Tibial artery (tissue), 4 donors: ENCODE data around the gene TMEM184C.
A peak's percentile ranks its signal among the peaks of the same experiment; 100 is the strongest.

ENCODE experiments used
- DNase-seq, 2 donors: peaks; one replicate each; pipeline ENCODE4 v3.0.0-alpha.2; 2019
- H3K27ac ChIP-seq, 2 donors: fragments of 200-600 bp; sonication (generic) in 1 of 2; 1 replicate in 1 of 2; 2 replicates in 1 of 2; pipeline ENCODE4 v1.5.1; 2018 to 2019; ENCODE audit warnings: mild to moderate bottlenecking in 1 of 2
- H3K27me3 ChIP-seq, 2 donors: fragments of 200-600 bp; sonication (generic) in 1 of 2; one replicate each; pipeline versions ENCODE4 v1.5.1 to v1.6.0; 2016 to 2019
- H3K36me3 ChIP-seq, 3 donors: fragments of 200-600 bp; sonication (generic) in 2 of 3; one replicate each; pipeline ENCODE4 v1.5.1; 2016 to 2019; ENCODE audit warnings: mild to moderate bottlenecking in 2 of 3
- H3K4me1 ChIP-seq, 4 donors: fragments of 200-600 bp; sonication (generic) in 2 of 4; 1 replicate in 3 of 4; 2 replicates in 1 of 4; pipeline ENCODE4 v1.5.1; 2016 to 2019
- H3K4me3 ChIP-seq, 2 donors: fragments of 200-600 bp; sonication (generic) in 1 of 2; 1 replicate in 1 of 2; 2 replicates in 1 of 2; pipeline ENCODE4 v1.5.1; 2018 to 2019; ENCODE audit warnings: mild to moderate bottlenecking in 2 of 2
- H3K9me3 ChIP-seq, 3 donors: fragments of 200-600 bp; sonication (generic) in 1 of 3; one replicate each; pipeline ENCODE4 v1.5.1; 2016 to 2019
- intact Hi-C: fragments of 100-400 bp; cut with DNase I; formaldehyde crosslinking; loops from one replicate; pipeline ENCODE4 v1.15.0; 2023; ENCODE audit warnings: low total_unique reads
- TF ChIP-seq, protein P1 (sequence below), 2 experiments: fragments of 200-600 bp in 1 of 2; fragments of 450-650 bp in 1 of 2; IDR thresholded peaks; one replicate each; pipeline ENCODE4 v1.5.1; 2017 to 2019; ENCODE audit warnings: antibody characterized with exemption in 2 of 2, mild to moderate bottlenecking in 1 of 2, moderate library complexity in 1 of 2

The TMEM184C gene

DNA sequence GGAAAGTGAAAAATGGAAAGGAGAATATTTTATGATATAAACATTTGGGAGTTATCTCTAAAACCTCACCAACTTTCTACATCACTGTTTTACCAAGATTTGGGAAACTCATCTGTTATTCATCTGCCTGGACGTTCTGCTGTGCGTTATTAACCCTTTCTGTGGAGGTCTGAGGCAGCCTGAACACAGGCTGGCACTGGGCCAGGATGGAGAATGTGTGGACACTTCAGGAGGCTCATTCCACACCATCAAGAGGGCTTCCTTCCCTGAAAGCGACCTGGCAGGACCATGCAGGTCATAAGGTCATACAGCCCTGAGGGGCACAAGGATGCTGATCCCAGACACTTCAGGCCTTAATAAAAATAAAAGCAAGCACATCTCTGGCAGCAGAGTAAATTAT, 31.2 kb upstream of the TMEM184C start:
- peaks cover 0 to 9% (median 3%) of the 10 kb centered on the region in 3 donors for H3K9me3 ChIP-seq
- intact Hi-C loops: no loop called here
- H3K4me1 ChIP-seq: peaks cover 0 to 37% (median 7%) of the 10 kb centered on the region in 4 donors
- H3K4me3 ChIP-seq: no peak overlapping the region
- TF ChIP-seq, protein P1, sequence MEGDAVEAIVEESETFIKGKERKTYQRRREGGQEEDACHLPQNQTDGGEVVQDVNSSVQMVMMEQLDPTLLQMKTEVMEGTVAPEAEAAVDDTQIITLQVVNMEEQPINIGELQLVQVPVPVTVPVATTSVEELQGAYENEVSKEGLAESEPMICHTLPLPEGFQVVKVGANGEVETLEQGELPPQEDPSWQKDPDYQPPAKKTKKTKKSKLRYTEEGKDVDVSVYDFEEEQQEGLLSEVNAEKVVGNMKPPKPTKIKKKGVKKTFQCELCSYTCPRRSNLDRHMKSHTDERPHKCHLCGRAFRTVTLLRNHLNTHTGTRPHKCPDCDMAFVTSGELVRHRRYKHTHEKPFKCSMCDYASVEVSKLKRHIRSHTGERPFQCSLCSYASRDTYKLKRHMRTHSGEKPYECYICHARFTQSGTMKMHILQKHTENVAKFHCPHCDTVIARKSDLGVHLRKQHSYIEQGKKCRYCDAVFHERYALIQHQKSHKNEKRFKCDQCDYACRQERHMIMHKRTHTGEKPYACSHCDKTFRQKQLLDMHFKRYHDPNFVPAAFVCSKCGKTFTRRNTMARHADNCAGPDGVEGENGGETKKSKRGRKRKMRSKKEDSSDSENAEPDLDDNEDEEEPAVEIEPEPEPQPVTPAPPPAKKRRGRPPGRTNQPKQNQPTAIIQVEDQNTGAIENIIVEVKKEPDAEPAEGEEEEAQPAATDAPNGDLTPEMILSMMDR (IDR thresholded peaks at IDR 0.05): no peak
- no peaks in the 10 kb centered on the region for H3K27me3 ChIP-seq
- H3K27ac ChIP-seq: no peak overlapping the region
- no peaks in the 10 kb centered on the region for H3K36me3 ChIP-seq
- no peak for DNase-seq

DNA sequence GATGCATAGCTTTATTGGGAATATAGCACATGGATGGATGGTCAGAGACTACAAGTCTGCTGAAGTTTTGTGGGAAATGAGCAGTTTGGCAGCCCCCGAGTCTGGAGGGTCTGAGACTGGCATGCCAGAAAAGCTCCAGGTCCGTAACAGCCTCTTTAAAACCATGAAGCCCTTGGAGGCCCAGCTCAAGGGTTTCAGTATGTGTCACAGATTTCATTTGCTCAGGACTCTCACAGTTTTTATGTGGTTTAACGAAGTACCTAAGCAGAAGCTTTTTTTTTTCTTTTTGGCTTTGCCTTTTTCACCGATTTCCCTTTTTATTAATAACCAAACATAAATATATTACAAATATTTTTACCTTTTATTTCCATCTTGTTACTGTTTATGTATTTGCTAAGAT, 30.6 kb upstream of the TMEM184C start:
- DNase-seq: no peak
- Histone ChIP-seq H3K27me3 (no peaks in the 10 kb centered on the region), H3K36me3 (no peaks in the 10 kb centered on the region), H3K27ac (no peak overlapping the region), H3K9me3 (peaks cover 0 to 9% (median 3%) of the 10 kb centered on the region in 3 donors), H3K4me3 (no peak overlapping the region), H3K4me1 (peaks cover 0 to 37% (median 7%) of the 10 kb centered on the region in 4 donors)
- TF ChIP-seq, protein P1 (IDR thresholded peaks at IDR 0.05): no peak
- intact Hi-C loops: no loop called here

DNA sequence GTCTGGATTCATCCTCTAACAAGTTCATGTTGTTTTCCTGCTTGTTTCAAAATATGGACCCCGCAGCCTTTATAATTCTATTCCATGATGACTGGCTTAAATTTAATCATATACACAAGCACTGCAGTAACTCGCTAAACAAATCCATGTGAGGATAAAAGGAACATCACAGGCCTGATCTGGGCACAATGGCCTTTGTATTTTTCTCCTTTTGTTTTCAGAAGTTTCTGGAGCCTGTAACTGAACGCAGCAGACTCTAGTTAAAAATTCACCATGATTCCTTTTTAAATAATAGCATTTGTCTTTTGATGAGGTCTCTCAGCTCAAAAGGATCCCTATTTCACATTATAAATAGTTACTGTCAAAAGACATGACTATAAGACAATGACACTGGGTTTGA, 30.2 kb upstream of the TMEM184C start:
- Histone ChIP-seq H3K4me3 (no peak overlapping the region), H3K27me3 (no peaks in the 10 kb centered on the region), H3K36me3 (no peaks in the 10 kb centered on the region), H3K9me3 (peaks cover 0 to 9% (median 3%) of the 10 kb centered on the region in 3 donors), H3K27ac (no peak overlapping the region), H3K4me1 (peaks cover 0 to 37% (median 7%) of the 10 kb centered on the region in 4 donors)
- no peak for DNase-seq
- TF ChIP-seq, protein P1 (IDR thresholded peaks at IDR 0.05): no peak
- intact Hi-C loops: no loop called here

GRCh38 chr4:147589586-147589985, 27.6 kb upstream of the TMEM184C start:
- peaks cover 0 to 37% (median 7%) of the 10 kb centered on the region in 4 donors for H3K4me1 ChIP-seq
- H3K27me3 ChIP-seq: no peaks in the 10 kb centered on the region
- intact Hi-C loops: no loop called here
- no peaks in the 10 kb centered on the region for H3K36me3 ChIP-seq
- DNase-seq: no peak
- TF ChIP-seq, protein P1 (IDR thresholded peaks at IDR 0.05): no peak
- peak overlapping the region in 1 of 2 donors; percentile 36 for H3K27ac ChIP-seq
- peaks cover 0 to 8% (median 0%) of the 10 kb centered on the region in 3 donors for H3K9me3 ChIP-seq
- no peak overlapping the region for H3K4me3 ChIP-seq

- Histone ChIP-seq H3K9me3 (no peaks in the 10 kb centered on the region), H3K36me3 (no peaks in the 10 kb centered on the region), H3K27me3 (no peaks in the 10 kb centered on the region), H3K4me3 (no peak overlapping the region), H3K27ac (peak overlapping the region in 1 of 2 donors; percentile 36), H3K4me1 (peaks cover 0 to 37% (median 7%) of the 10 kb centered on the region in 4 donors)
- TF ChIP-seq, protein P1 (IDR thresholded peaks at IDR 0.05): peak; percentile 77 to 86
- DNase-seq: peak in 1 of 2 donors; percentile 68
- intact Hi-C loops: loop anchor here (5.0 kb wide), 2 partner anchors 433 to 573 kb away; no protein-coding TSS in a partner anchor
These were observed 26.8 kb upstream of the TMEM184C start for GRCh38 chr4:147590249-147590920.
